PC-9 (cell line): Measurements from ENCODE around the gene NAALAD2. TPM values are rescaled to one million over a fixed set of nuclear protein-coding genes. Genes with fewer than 3 reads are reported as not detected.

Experiments used
- total RNA-seq: library from RNA; stranded (reverse); gene quantifications from 2 replicates; pipeline ENCODE4 v1.2.3, GENCODE V29; 2021

Gene NAALAD2
- total RNA-seq, 1 experiment from 2014 or later: not detected

Other genes starting within 250 kb of the NAALAD2 start
- gene TRIM49D1, start 212.4 kb upstream of the NAALAD2 start, total RNA-seq: not detected in 2 replicates
- not detected in 2 replicates for gene TRIM49D2, start 210.6 kb upstream of the NAALAD2 start, total RNA-seq
- not detected in 2 replicates for gene TRIM64, start 168.6 kb upstream of the NAALAD2 start, total RNA-seq
- gene TRIM49C, start 103.6 kb upstream of the NAALAD2 start, total RNA-seq: not detected in 2 replicates
- not detected in 2 replicates for gene UBTFL1, start 48.7 kb upstream of the NAALAD2 start, total RNA-seq
- gene CHORDC1, start 88.4 kb downstream of the NAALAD2 start, total RNA-seq: 34.6 and 70.5 TPM in 2 replicates